Measurements from ENCODE around the gene FAR2. TPM values are rescaled to one million over a fixed set of nuclear protein-coding genes. Genes with fewer than 3 reads are reported as not detected.

Gene FAR2
- total RNA-seq, 1 donor: 5.6 TPM

DNA sequence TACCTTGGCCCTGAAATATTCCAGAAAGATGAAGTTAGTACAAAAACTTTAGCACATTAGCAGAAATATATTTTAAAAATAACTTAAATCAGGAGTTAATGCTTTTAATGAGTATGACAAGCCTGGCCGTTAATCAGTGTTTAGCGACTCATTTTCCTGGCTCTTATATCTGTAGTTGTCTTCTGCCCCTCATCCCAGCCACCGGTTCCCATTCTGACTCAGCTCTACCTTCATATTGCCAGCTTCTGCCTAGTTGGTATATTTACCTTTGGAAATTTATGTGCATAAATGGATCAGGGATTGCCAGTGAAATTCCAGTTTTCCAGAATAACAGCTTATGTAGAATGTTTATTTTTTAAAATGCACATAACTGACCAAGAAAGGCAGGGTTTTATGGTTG is 152.0 kb downstream of the FAR2 start:
- no peak overlapping the region for H3K4me3 ChIP-seq (ENCODE audit: low read depth, low read length)
- no peak for TF ChIP-seq CTCF (IDR thresholded peaks at IDR 0.05; ENCODE audit: insufficient read depth, low read depth, low read length)
- no peak for DNase-seq (ENCODE audit: low read depth)

DNA sequence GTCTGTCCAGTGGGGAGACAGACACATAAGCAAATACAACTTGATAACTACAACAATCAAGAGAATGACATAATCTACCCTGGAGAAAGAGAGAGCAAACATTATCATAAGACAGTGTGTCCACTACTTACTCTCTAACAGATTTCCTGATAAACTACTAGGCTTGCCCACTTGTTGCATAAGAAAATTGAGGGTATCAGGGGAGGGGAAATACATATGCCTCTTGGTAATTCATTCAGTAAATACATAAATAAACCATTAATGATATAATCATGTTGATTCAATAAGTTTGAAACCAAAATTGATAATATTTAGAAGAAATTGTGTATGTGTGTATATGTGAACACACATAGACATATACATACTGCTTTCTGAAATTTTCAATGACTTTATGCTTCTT is 155.3 kb downstream of the FAR2 start:
- no peak for DNase-seq (ENCODE audit: low read depth)
- H3K4me3 ChIP-seq (ENCODE audit: low read depth, low read length): no peak overlapping the region
- no peak for TF ChIP-seq CTCF (IDR thresholded peaks at IDR 0.05; ENCODE audit: insufficient read depth, low read depth, low read length)

DNA sequence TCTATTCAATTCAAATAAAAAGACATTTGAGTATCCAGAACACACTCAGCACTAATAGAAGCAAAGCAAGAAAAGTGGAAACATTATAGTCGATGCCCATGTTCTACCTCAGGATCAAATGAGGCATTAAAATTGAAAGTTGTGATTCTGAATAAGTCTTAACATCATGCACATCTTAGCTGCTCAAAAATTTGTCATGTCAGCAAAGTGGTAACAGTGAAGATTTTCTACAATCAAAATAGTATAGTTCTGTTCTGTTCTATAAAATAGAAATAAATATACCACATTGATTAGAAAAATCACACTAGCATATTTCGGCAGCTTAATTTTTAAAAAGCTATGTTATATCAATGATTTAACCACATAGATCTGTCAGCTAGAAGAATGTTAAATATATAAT is 157.2 kb downstream of the FAR2 start:
- H3K4me3 ChIP-seq (ENCODE audit: low read depth, low read length): no peak overlapping the region
- DNase-seq (ENCODE audit: low read depth): no peak
- TF ChIP-seq CTCF (IDR thresholded peaks at IDR 0.05; ENCODE audit: insufficient read depth, low read depth, low read length): no peak

DNA sequence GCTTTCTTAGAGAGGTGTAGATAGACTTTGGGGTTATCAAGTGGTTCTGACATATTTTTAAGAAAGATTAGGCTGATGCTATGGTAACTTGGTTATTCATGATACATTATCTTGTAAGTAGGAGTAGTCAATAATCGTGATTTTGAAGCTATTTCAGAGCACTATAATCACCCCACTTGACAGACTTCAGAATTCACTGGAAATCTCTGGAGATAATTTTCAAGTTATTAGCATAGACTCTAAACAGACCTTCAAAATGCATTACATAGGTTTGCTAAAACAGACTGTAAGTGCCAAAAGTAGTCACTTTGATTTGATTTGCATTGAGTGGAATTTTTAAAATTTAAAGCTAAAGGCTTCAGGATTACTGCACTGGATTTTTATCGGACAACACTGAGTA is 157.6 kb downstream of the FAR2 start:
- H3K4me3 ChIP-seq (ENCODE audit: low read depth, low read length): no peak overlapping the region
- TF ChIP-seq CTCF (IDR thresholded peaks at IDR 0.05; ENCODE audit: insufficient read depth, low read depth, low read length): no peak
- no peak for DNase-seq (ENCODE audit: low read depth)

DNA sequence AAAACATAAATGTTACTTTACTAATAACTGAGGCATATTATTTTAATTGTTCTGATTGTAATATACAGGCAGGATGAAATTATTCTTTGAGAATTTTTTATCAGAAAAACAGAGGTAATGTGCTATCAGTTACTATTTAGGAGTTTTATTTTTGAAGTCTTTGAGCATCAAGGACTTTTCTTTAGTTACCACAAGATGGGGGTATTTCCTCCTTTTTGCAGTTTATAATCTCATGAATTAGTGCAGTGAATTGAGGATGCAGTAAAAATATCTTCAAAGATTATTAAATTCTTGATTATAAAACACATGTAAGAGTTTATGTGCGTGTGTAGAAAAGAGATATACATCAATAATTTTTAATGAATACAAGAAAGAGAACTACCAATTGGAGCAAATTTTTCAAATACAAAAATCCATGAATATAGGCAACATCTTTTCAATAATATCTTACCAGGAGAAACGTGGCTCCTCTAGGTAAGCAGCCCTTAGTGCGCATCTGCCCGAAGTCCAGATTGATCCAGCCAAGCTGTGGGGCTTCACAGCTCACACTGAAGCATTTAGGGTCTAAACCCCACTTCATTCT is 160.3 kb downstream of the FAR2 start:
- peak; percentile 51 for DNase-seq (ENCODE audit: low read depth)
- H3K4me3 ChIP-seq (ENCODE audit: low read depth, low read length): no peak overlapping the region
- peak; percentile 55 for TF ChIP-seq CTCF (IDR thresholded peaks at IDR 0.05; ENCODE audit: insufficient read depth, low read depth, low read length)

DNA sequence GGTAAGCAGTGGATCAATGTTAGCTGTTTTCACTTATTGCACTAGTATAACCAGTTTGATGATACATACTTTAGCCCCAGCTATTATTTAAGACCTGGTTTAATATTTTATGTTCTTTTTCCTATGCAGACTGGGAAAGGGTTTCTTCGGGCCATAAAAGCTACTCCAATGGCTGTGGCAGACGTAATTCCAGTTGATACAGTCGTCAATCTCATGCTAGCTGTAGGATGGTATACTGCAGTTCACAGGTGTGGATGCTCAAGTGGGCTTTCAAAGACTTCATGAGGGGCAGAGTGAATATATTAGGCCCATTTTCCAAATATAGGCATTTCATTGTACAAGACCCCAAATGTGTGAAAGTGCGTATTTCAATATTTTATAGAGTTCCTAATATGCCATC is 161.8 kb downstream of the FAR2 start:
- H3K4me3 ChIP-seq (ENCODE audit: low read depth, low read length): no peak overlapping the region
- no peak for TF ChIP-seq CTCF (IDR thresholded peaks at IDR 0.05; ENCODE audit: insufficient read depth, low read depth, low read length)
- no peak for DNase-seq (ENCODE audit: low read depth)

GRCh38 chr12:29314416-29314815 is 165.3 kb downstream of the FAR2 start:
- no peak for DNase-seq (ENCODE audit: low read depth)
- no peak for TF ChIP-seq CTCF (IDR thresholded peaks at IDR 0.05; ENCODE audit: insufficient read depth, low read depth, low read length)
- H3K4me3 ChIP-seq (ENCODE audit: low read depth, low read length): no peak overlapping the region

Data from fibroblast of villous mesenchyme (primary cell).